GM12874 (cell line): ENCODE data around the gene FILIP1L.

ENCODE experiments used
- CTCF ChIP-seq: IDR thresholded peaks from 2 replicates; pipeline ENCODE4 v1.5.1; 2011; ENCODE audit warnings: low read depth, mild to moderate bottlenecking, control low read depth, low read length, moderate library complexity; ENCODE audit not compliant: insufficient read depth

Gene FILIP1L

GRCh38 chr3:99874237-99875002, 239.9 kb downstream of the FILIP1L start:
- no peak for TF ChIP-seq CTCF

GRCh38 chr3:99873269-99874102, 240.8 kb downstream of the FILIP1L start:
- TF ChIP-seq CTCF, result no peak

GRCh38 chr3:99872923-99873254, 241.4 kb downstream of the FILIP1L start:
- no peak for TF ChIP-seq CTCF

- TF ChIP-seq CTCF, result no peak
These were observed 242.9 kb downstream of the FILIP1L start for GRCh38 chr3:99871231-99872045.

- TF ChIP-seq CTCF, result no peak
These were observed 243.6 kb downstream of the FILIP1L start for GRCh38 chr3:99870712-99871111.

GRCh38 chr3:99869621-99870020, 244.7 kb downstream of the FILIP1L start:
- TF ChIP-seq CTCF, result no peak

GRCh38 chr3:99868311-99868646, 246.0 kb downstream of the FILIP1L start:
- TF ChIP-seq CTCF, result no peak
